Measurements from ENCODE around the gene SLC7A6OS. TPM values are rescaled to one million over a fixed set of nuclear protein-coding genes. Genes with fewer than 3 reads are reported as not detected.
A peak's percentile ranks its signal among the peaks of the same experiment; 100 is the strongest.

SLC7A6OS gene
- total RNA-seq, 2 experiments from 2014 or later = 25.9 to 28.6 TPM

DNA sequence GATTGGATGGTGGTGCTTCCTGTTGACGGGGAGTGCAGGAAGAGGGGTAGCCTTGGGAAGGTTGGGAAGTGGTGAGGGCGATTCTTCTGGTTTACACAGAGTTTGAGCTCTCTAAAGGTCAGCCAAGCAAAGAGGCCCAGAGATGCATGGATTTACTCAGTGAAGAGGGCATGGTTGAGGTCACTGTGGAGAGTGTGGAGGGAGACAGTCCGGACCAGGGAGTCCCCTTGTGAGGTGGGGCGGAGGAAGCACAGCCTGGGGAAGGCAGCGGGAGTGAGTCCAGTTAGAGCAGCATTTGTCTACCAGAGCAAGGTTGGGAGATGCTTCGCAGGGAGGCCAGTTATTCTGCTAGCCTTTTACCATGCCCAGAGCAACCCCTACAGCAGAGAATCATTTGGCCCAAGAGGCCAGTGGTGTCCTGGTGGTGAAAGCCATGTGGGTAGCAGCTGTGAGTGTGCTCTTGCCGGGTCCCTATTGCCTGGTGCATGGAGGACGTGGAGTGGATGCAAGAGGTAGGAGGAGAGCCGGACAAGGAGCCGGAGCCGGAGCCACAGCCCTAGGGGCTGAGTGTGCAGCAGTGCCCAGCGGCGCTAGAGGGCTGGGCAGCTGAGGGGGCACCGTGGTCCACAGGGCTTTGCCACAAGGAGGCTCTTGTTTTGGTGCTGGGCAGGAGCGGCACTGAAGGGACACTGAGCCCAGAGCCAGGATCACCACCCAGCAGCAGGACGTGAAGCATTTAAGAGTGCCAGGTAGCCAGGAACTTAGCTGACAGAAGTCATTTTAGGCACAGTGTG, 27.8 kb upstream of the SLC7A6OS start:
- H3K27me3 Mint-ChIP-seq = no peaks in the 10 kb centered on the region
- peaks cover 66% of the 10 kb centered on the region for H3K36me3 Mint-ChIP-seq (ENCODE audit: low read depth)
- no peak for DNase-seq
- H3K4me1 Mint-ChIP-seq = peaks cover 6% of the 10 kb centered on the region
- no peaks in the 10 kb centered on the region for H3K9me3 Mint-ChIP-seq
- H3K27ac Mint-ChIP-seq = peak overlapping the region; percentile 32
- no peak overlapping the region for H3K4me3 Mint-ChIP-seq
- POLR2A ChIA-PET = no interaction called here
- CTCF ChIA-PET = interaction anchor here (0.6 to 4.3 kb wide), 5 partner anchors 10 to 77 kb away, joined by 3 to 23 read pairs (median 6); partner anchors contain the start of gene SLC7A6

DNA sequence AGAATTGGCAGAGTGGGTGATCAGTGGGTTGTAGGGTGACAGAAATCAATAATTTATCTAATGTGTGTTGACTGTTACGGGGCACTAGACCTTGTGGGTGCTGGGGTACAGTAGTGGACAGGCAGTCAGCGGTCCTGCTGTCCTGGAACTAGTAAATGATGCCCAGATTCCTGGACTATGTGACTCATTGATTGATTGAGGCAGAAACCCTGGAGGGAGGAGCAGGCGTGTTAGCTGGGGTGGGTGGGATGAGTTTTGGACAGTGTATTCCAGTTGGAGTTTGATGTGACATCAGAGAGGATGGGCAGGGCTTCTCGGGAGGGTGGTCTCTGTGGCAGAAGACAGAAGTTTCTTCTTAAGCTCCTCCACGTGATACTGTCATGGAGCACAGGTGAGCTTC, 24.4 kb upstream of the SLC7A6OS start:
- POLR2A ChIA-PET = no interaction called here
- CTCF ChIA-PET = interaction anchor here (0.7 to 10.2 kb wide), 4 partner anchors 14 to 488 kb away, joined by 3 to 172 read pairs (median 4); partner anchors contain the start of gene SLC7A6
- Mint-ChIP-seq H3K4me3 (no peak overlapping the region), H3K4me1 (peaks cover 21% of the 10 kb centered on the region), H3K9me3 (no peaks in the 10 kb centered on the region), H3K27ac (peak overlapping the region; percentile 63), H3K27me3 (no peaks in the 10 kb centered on the region), H3K36me3 (ENCODE audit: low read depth) (peaks cover 54% of the 10 kb centered on the region)
- no peak for DNase-seq

DNA sequence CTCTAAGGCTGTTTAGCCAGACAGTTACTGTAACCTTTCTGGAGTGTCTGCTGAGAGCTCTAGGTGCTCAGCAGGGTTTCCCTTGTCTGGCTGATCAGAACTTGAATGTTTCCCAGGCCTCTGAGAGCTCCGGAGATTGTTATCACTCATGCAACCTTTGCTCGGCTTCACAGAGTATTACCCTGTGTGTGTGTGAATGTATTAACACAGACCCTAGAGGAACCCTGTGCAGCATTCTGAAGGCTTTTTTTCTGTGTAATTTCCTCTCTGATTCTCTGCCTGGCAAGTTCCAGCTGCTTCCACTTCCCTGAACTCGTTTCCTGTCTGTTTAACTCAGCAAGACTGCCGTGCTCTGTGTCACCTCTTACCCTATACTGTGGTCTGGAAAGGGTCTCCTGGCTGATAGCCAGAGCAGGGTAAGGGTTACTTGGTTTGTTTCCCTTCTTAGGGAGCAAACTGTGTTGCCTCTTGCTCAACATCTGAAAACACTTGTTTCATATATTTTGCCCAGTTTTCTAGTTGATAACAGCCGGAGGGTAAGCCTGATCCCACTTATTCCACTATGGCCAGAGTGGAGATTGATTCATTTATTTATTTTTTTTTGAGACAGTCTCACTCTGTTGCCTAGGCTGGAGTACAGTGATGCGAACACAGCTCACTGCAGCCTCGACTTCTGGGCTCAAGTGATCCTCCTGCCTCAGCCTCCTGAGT, 21.8 kb upstream of the SLC7A6OS start:
- Mint-ChIP-seq H3K36me3 (ENCODE audit: low read depth) (peaks cover 48% of the 10 kb centered on the region), H3K4me3 (no peak overlapping the region), H3K27ac (peak overlapping the region; percentile 82), H3K27me3 (no peaks in the 10 kb centered on the region), H3K4me1 (peaks cover 30% of the 10 kb centered on the region), H3K9me3 (no peaks in the 10 kb centered on the region)
- DNase-seq = peak; percentile 23
- POLR2A ChIA-PET = interaction anchor here (0.8 to 1.3 kb wide), 2 partner anchors 8 to 24 kb away, joined by 3 to 4 read pairs; no protein-coding TSS in a partner anchor
- CTCF ChIA-PET = interaction anchor here (0.7 to 10.2 kb wide), 7 partner anchors 15 to 129 kb away, joined by 3 to 172 read pairs (median 4); partner anchors contain the start of gene SLC7A6

DNA sequence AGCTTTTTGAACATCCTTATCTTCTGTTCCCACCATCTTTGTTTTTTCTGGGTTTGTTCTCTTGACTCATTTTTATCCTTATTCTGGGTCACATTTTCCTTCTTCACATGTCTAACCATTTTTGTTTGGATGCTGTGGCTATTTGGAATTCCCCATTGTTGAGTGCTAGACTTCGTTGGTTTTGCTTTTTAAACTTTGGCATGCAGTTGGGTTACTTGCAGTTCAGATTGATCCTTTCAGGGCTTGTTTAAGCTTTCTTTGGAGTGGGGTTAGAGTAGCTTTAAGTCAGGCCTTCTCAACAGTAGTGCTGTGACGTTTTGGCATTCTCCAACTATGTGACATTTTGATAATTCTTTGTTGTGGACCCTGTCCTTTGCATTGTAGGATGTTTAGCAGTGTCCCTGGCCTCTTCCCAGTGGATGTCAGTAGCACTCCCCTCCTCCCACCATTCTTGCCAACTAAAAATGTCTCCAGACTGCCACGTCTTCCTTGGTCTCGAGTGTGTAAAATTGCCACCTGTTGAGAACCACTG, 21.2 kb upstream of the SLC7A6OS start:
- ChIA-PET CTCF (interaction anchor here (0.7 to 10.2 kb wide), 7 partner anchors 21 to 128 kb away, joined by 3 to 172 read pairs (median 4); partner anchors contain the start of gene SLC7A6), POLR2A (interaction anchor here (0.8 to 1.3 kb wide), 2 partner anchors 9 to 25 kb away, joined by 3 to 4 read pairs; no protein-coding TSS in a partner anchor)
- H3K27ac Mint-ChIP-seq = peak overlapping the region; percentile 82
- no peak overlapping the region for H3K4me3 Mint-ChIP-seq
- H3K9me3 Mint-ChIP-seq = no peaks in the 10 kb centered on the region
- H3K36me3 Mint-ChIP-seq (ENCODE audit: low read depth) = peaks cover 47% of the 10 kb centered on the region
- no peak for DNase-seq
- no peaks in the 10 kb centered on the region for H3K27me3 Mint-ChIP-seq
- H3K4me1 Mint-ChIP-seq = peaks cover 35% of the 10 kb centered on the region

DNA sequence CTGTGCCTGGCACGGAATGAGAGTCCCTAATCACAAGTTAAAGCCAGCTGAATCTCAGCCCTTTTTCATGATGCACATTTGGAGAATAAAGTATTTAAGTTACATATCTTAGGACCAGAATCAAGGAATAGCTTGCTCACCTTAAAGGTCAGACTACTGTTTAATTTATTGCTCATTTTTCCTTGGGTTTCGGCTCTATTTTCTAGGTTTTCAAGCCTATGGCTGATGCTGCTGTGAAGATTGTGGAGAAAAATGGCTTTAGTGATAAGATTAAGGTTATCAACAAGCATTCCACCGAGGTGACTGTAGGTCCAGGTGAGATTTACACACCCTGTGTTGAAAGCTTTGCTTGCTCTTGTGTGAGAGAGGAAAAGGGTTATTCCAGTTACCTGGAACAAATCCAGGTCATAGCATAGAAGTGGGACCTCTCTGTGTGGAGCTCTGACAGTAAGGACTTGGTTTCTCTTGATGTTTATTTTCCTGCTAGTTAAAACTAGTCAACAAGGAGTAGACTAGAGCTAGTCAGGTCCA, 18.2 kb upstream of the SLC7A6OS start:
- CTCF ChIA-PET = interaction anchor here (0.6 to 10.2 kb wide), 22 partner anchors 9 to 879 kb away, joined by 3 to 172 read pairs (median 4); partner anchors contain the start of genes PRMT7, SLC7A6 and SLC7A6OS
- Mint-ChIP-seq H3K27ac (no peak overlapping the region), H3K4me3 (no peak overlapping the region), H3K36me3 (ENCODE audit: low read depth) (peaks cover 32% of the 10 kb centered on the region), H3K4me1 (peaks cover 29% of the 10 kb centered on the region), H3K27me3 (no peaks in the 10 kb centered on the region), H3K9me3 (no peaks in the 10 kb centered on the region)
- POLR2A ChIA-PET = no interaction called here
- DNase-seq = no peak

DNA sequence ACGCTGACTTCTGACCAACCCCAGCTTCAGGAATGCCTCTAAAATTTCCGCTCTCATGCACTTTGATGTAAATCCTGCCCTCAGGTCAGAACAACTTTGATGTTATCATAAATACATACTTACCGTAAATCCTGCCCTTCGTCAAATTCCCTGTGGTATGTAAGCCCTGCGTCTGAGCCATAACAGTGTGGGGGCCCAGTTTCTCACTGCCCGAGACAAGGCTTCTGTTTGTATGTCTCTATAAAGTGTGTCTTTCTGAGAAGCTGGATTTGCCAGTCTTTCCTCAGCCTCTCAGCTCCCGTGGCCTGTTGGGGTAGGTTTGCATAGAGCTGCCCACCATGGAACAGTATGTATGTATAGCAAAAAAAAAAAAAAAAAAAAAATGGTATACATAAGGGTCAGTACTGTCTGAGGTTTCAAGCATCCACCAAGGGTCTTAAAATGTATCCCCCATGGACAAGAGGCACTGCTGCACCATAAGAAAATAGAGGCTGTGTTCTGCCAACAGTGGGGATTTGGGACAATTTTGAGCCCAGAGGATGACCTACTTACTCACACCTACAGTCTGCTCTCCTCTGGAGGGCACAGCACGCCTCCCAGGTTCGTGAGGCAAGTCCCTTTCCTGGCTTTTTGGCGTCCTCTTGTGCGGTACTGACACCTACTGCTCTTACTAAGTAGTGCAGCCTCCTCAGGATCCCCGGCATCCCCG, 17.6 kb upstream of the SLC7A6OS start:
- H3K27me3 Mint-ChIP-seq = no peaks in the 10 kb centered on the region
- H3K4me1 Mint-ChIP-seq = peaks cover 29% of the 10 kb centered on the region
- peak; percentile 85 for DNase-seq
- H3K27ac Mint-ChIP-seq = no peak overlapping the region
- H3K4me3 Mint-ChIP-seq = no peak overlapping the region
- CTCF ChIA-PET = interaction anchor here (0.6 to 10.2 kb wide), 20 partner anchors 9 to 782 kb away, joined by 3 to 172 read pairs (median 4); partner anchors contain the start of genes PRMT7, SLC7A6 and SLC7A6OS
- H3K9me3 Mint-ChIP-seq = no peaks in the 10 kb centered on the region
- peaks cover 35% of the 10 kb centered on the region for H3K36me3 Mint-ChIP-seq (ENCODE audit: low read depth)
- POLR2A ChIA-PET = no interaction called here

DNA sequence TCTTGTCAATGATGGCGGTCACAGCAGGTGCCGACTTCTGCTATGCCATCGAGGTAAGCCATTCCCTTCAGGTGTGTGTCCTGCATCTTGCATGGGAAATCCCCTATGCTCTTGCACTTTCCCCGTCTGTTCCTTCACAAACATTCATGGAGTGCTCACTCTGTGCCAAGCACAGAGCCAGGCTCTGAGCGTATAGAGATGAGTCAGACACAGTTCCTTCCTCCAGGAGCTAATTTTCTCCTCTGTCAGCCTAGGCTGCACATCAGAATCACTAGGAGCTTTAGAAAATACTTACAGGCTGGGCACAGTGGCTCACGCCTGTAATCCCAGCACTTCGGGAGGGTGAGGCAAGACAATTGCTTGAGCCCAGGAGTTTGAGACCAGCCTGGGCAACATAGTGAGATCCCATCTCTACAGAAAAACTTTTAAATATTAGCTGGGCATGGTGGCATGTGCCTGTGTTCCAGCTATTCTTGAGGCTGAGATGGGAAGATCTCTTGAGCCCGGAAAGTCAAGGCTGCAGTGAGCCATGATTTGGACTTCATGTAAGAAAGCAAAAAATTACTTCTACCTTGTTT, 14.1 kb upstream of the SLC7A6OS start:
- H3K36me3 Mint-ChIP-seq (ENCODE audit: low read depth) = peaks cover 29% of the 10 kb centered on the region
- peaks cover 17% of the 10 kb centered on the region for H3K4me1 Mint-ChIP-seq
- H3K27me3 Mint-ChIP-seq = no peaks in the 10 kb centered on the region
- no peak overlapping the region for H3K27ac Mint-ChIP-seq
- CTCF ChIA-PET = interaction anchor here (0.7 to 2.0 kb wide), 2 partner anchors 61 to 81 kb away, joined by 3 to 10 read pairs; partner anchors contain the start of gene SLC7A6
- DNase-seq = no peak
- no peak overlapping the region for H3K4me3 Mint-ChIP-seq
- no peaks in the 10 kb centered on the region for H3K9me3 Mint-ChIP-seq
- POLR2A ChIA-PET = no interaction called here

DNA sequence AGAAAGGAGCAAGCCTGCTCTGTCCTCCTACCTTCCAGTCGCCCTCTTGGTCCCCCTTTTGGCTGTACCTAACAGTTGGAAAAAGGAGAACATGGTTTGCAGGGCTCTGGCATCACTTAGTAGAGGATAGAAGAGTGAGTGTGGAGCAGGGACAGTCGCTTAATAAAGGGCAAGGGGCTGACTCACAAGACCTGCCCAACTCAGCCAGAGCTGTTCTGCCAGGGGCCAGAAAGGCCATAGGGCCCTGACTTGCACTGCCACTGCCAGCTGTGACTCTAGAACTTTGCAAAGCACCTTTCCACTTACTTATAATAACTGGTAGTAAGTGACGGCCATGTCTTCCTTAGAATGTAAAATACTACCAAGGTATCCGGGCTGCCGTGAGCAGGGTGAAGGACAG, 13.6 kb upstream of the SLC7A6OS start:
- H3K9me3 Mint-ChIP-seq = no peaks in the 10 kb centered on the region
- peaks cover 28% of the 10 kb centered on the region for H3K36me3 Mint-ChIP-seq (ENCODE audit: low read depth)
- no peaks in the 10 kb centered on the region for H3K27me3 Mint-ChIP-seq
- ChIA-PET CTCF (interaction anchor here (0.5 to 2.0 kb wide), 4 partner anchors 13 to 351 kb away, joined by 3 to 10 read pairs (median 3); partner anchors contain the start of genes PRMT7, SLC7A6 and SLC7A6OS), POLR2A (no interaction called here)
- no peak overlapping the region for H3K27ac Mint-ChIP-seq
- DNase-seq = no peak
- peaks cover 17% of the 10 kb centered on the region for H3K4me1 Mint-ChIP-seq
- H3K4me3 Mint-ChIP-seq = no peak overlapping the region

DNA sequence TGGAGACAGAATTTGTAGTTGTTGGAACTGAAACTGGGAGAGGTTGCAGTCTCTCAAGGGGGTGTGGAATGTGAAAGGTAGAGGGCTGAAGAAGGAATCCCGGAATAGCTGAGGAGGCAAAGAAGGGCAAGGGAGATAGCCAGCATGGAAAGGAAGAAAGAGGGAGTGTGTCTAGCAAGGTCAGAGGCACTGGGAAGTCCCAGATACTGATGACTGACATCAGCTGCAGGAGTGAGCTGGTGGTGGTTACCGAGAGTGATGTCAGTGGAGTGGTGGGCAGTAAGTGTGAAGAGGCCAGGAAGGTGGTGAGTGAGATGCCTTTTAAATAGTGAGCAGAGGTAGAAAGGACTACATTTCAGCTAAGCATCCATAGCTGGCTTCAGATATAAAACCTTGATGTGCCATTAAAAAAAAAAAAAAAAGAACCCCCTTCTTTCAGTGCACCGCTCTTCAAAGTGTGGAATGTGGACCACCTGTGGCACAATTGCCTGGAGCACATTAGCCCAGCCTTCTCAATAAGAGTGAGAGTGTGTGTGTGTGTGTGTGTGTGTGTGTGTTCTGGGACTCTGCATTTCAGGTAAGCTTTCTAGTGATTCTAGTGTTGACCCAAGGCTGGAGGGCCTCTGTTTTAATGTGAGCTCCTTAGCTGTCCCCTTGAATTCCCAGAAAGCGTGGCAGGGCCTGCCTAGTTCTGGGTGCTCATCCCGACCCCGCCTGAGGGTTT, 8.6 kb upstream of the SLC7A6OS start:
- Mint-ChIP-seq H3K27ac (no peak overlapping the region), H3K9me3 (no peaks in the 10 kb centered on the region), H3K27me3 (no peaks in the 10 kb centered on the region), H3K4me3 (no peak overlapping the region), H3K36me3 (ENCODE audit: low read depth) (peaks cover 29% of the 10 kb centered on the region), H3K4me1 (peaks cover 24% of the 10 kb centered on the region)
- DNase-seq = no peak
- ChIA-PET CTCF (interaction anchor here (0.6 to 3.4 kb wide), 7 partner anchors 9 to 73 kb away, joined by 3 to 13 read pairs (median 6); partner anchors contain the start of genes PRMT7, SLC7A6 and SLC7A6OS), POLR2A (interaction anchor here (0.7 kb wide), 1 partner anchor 235 kb away, joined by 3 read pairs; no protein-coding TSS in a partner anchor)

DNA sequence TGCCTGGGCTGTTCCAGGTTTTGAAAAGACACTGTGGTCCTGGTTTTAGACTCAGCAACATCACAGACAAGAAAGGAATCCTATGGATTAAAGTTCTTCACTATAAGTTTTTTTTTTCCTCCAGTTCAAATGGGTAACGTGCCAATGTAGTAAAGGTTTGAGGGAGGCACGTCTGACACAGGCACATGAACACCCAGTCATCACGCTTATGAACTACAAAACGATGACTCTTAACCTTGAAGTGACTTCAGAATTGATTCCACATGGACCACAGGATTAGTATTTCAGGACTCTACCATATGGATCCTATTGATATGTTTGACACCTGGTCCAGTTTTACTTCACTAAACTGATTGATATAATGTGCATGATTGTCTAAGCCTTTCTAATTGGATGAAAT, 2.4 kb upstream of the SLC7A6OS start:
- Mint-ChIP-seq H3K4me1 (peaks cover 47% of the 10 kb centered on the region), H3K36me3 (ENCODE audit: low read depth) (peaks cover 23% of the 10 kb centered on the region), H3K4me3 (no peak overlapping the region), H3K27ac (no peak overlapping the region), H3K9me3 (no peaks in the 10 kb centered on the region), H3K27me3 (no peaks in the 10 kb centered on the region)
- DNase-seq = no peak
- CTCF ChIA-PET = interaction anchor here (1.0 kb wide), 1 partner anchor 49 kb away, joined by 4 read pairs; the partner anchor contains the start of gene SLC7A6
- POLR2A ChIA-PET = no interaction called here

DNA sequence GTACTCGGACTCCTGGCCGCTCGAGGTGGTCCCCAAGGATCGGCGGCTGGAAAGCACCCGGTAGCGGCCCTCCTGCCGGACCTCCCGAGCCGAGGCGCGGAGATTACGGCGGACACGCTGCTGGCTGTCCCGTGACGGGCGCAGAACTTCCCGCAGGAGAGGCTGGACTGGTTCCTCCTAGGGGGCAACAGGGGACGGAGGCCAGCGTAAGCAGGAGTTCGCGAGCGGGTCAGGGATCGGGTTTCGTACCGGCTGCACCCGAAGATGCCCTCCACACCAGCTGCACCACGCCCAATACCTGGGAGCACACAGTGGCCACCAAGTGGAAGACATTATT, 341 bp downstream of the SLC7A6OS start:
- no peak for DNase-seq
- H3K9me3 Mint-ChIP-seq = no peaks in the 10 kb centered on the region
- H3K4me1 Mint-ChIP-seq = peaks cover 47% of the 10 kb centered on the region
- no peaks in the 10 kb centered on the region for H3K27me3 Mint-ChIP-seq
- POLR2A ChIA-PET = interaction anchor here (0.6 to 1.7 kb wide), 5 partner anchors 10 to 748 kb away, joined by 3 to 13 read pairs (median 3); partner anchors contain the start of genes CTCF and SLC7A6
- H3K36me3 Mint-ChIP-seq (ENCODE audit: low read depth) = peaks cover 24% of the 10 kb centered on the region
- H3K27ac Mint-ChIP-seq = peak overlapping the region; percentile 95
- CTCF ChIA-PET = interaction anchor here (0.7 to 2.2 kb wide), 8 partner anchors 9 to 49 kb away, joined by 3 to 18 read pairs (median 6); partner anchors contain the start of gene SLC7A6
- peak overlapping the region; percentile 93 for H3K4me3 Mint-ChIP-seq

All from activated CD4-positive, alpha-beta T cell treated with anti-CD3 and anti-CD28 coated beads, Interleukin-2, amount 10 ng/mL, durations not matched to agents 7 days and 5 days (primary cell).